B cell (primary cell): Measurements from ENCODE around the gene ZNF564. TPM values are rescaled to one million over a fixed set of nuclear protein-coding genes. Genes with fewer than 3 reads are reported as not detected.

Experiments
- ATAC-seq: fragments of 200-7000 bp; cut with Tn5 transposase; one replicate; pipeline ENCODE4 v1.10.0; 2021; ENCODE audit warnings: low read depth, mild to moderate bottlenecking, moderate number of reproducible peaks, moderate library complexity
- CTCF ChIA-PET: fragments of 350-600 bp; sonication (Branson Sonifier 250); formaldehyde crosslinking; loops from one replicate; lab custom pipeline; 2021; ENCODE audit warnings: antibody characterized with exemption, inconsistent platforms; lab: Charles Lee
- POLR2A ChIA-PET: fragments of 350-600 bp; sonication (Branson Sonifier 250); formaldehyde crosslinking; loops from one replicate; lab custom pipeline; 2021; ENCODE audit warnings: antibody characterized with exemption; lab: Charles Lee
- DNase-seq: peaks from one replicate; pipeline ENCODE4 v3.0.0; 2013
- H2AFZ ChIP-seq: 2 replicates; pipeline ENCODE4 v1.6.1; 2012; ENCODE audit warnings: mild to moderate bottlenecking, low read depth, low read length; ENCODE audit not compliant: insufficient read depth, poor library complexity, severe bottlenecking
- H3K27ac ChIP-seq, 2 donors: 1 replicate in 1 of 2; 2 replicates in 1 of 2; pipeline ENCODE4 v1.5.1; 2012 to 2013; ENCODE audit warnings: low read length in 2 of 2, mild to moderate bottlenecking in 2 of 2, moderate library complexity in 1 of 2
- H3K27me3 ChIP-seq, 4 experiments: fragments of 200-600 bp in 1 of 4; sonication (generic) in 1 of 4; replicated peaks in 1 of 4; 1 replicate in 2 of 4; 2 replicates in 2 of 4; pipeline versions ENCODE4 v1.6.1 to v1.7.0; 2013 to 2016; ENCODE audit warnings: low read length in 3 of 4, mild to moderate bottlenecking in 2 of 4, mixed read lengths in 1 of 4, moderate library complexity in 1 of 4; ENCODE audit not compliant: insufficient read depth in 4 of 4, control insufficient read depth in 3 of 4; ENCODE audit errors: control extremely low read depth in 1 of 4
- H3K36me3 ChIP-seq, 2 experiments: replicated peaks in 1 of 2; 1 replicate in 1 of 2; 2 replicates in 1 of 2; pipeline versions ENCODE4 v1.6.1 to v1.7.1; 2013; ENCODE audit warnings: low read length in 1 of 2; ENCODE audit not compliant: insufficient read depth in 2 of 2, control insufficient read depth in 1 of 2; ENCODE audit errors: control extremely low read depth in 1 of 2, extremely low read depth in 1 of 2
- H3K4me1 ChIP-seq, 2 donors: fragments of 200-600 bp in 1 of 2; sonication (generic) in 1 of 2; 1 replicate in 1 of 2; 2 replicates in 1 of 2; pipeline versions ENCODE4 v1.5.1 to v1.6.1; 2013 to 2017; ENCODE audit warnings: low read length in 2 of 2; ENCODE audit not compliant: control insufficient read depth in 2 of 2, insufficient read depth in 2 of 2
- H3K4me2 ChIP-seq: replicated peaks from 2 replicates; pipeline ENCODE3; 2012; ENCODE audit warnings: mild to moderate bottlenecking, low read depth, low read length; ENCODE audit not compliant: poor library complexity, severe bottlenecking
- H3K4me3 ChIP-seq, 5 experiments: fragments of 200-600 bp in 1 of 5; sonication (generic) in 1 of 5; 1 replicate in 3 of 5; 2 replicates in 2 of 5; pipeline versions ENCODE4 v1.5.1 to v1.7.0; 2011 to 2016; ENCODE audit warnings: low read length in 4 of 5, mild to moderate bottlenecking in 4 of 5, low read depth in 2 of 5, control low read depth in 1 of 5, moderate library complexity in 1 of 5; ENCODE audit not compliant: insufficient read depth in 1 of 5; ENCODE audit errors: control extremely low read depth in 1 of 5, extremely low read depth in 1 of 5
- H3K79me2 ChIP-seq: fragments of 200-600 bp; sonication (generic); one replicate; pipeline ENCODE4 v1.6.0; 2016; ENCODE audit warnings: low read length; ENCODE audit not compliant: control insufficient read depth, insufficient read depth
- H3K9ac ChIP-seq: fragments of 200-600 bp; sonication (generic); 2 replicates; pipeline ENCODE4 v1.6.1; 2017; ENCODE audit warnings: mild to moderate bottlenecking, low read length, moderate library complexity
- H3K9me3 ChIP-seq, 3 donors: one replicate each; pipeline versions ENCODE4 v1.6.1 to v1.7.1; 2013; ENCODE audit warnings: low read length in 2 of 3; ENCODE audit not compliant: control insufficient read depth in 2 of 3, insufficient read depth in 1 of 3; ENCODE audit errors: control extremely low read depth in 1 of 3
- H4K20me1 ChIP-seq: 2 replicates; pipeline ENCODE4 v1.6.0; 2012; ENCODE audit warnings: mild to moderate bottlenecking, low read length; ENCODE audit not compliant: insufficient read depth, control insufficient read depth, poor library complexity, severe bottlenecking
- H3K27ac Mint-ChIP-seq: one replicate; pipeline ENCODE4 v1.8.0; 2021; ENCODE audit warnings: mixed read lengths
- H3K27me3 Mint-ChIP-seq: one replicate; pipeline ENCODE4 v1.8.0; 2021; ENCODE audit warnings: mixed read lengths
- H3K4me1 Mint-ChIP-seq: one replicate; pipeline ENCODE4 v1.8.0; 2021; ENCODE audit warnings: mixed read lengths
- H3K4me3 Mint-ChIP-seq: one replicate; pipeline ENCODE4 v1.8.0; 2021; ENCODE audit warnings: mixed read lengths
- H3K9me3 Mint-ChIP-seq: one replicate; pipeline ENCODE4 v1.8.0; 2022; ENCODE audit warnings: mixed read lengths; ENCODE audit not compliant: insufficient read depth
- CTCF ChIP-seq: fragments of 200-600 bp; IDR thresholded peaks from one replicate; pipeline ENCODE4 v1.8.0; 2022; ENCODE audit warnings: antibody characterized with exemption, mild to moderate bottlenecking
- EZH2 ChIP-seq: IDR thresholded peaks from 2 replicates; pipeline ENCODE4 v1.6.1; 2012; ENCODE audit warnings: borderline replicate concordance, low read depth, mild to moderate bottlenecking, moderate library complexity, low read length; ENCODE audit not compliant: insufficient read depth, poor library complexity, severe bottlenecking
- WGBS: methylation state at CpG from one replicate; pipeline ENCODE4 v1.1.5; 2013; ENCODE audit warnings: missing lambda C conversion rate; ENCODE audit not compliant: insufficient coverage; 5-methylcytosine and 5-hydroxymethylcytosine counted together
- intact Hi-C: fragments of 100-400 bp; cut with micrococcal nuclease; formaldehyde crosslinking; loops from one replicate; pipeline ENCODE4 v1.10.0; 2022
- polyA plus RNA-seq: library from polyadenylated mRNA; depleted of rRNA; stranded (reverse); fragments of >200 nt; gene quantifications from 2 replicates; pipeline ENCODE4 v1.2.3, GENCODE V29; 2012
- small RNA-seq: library from RNA; depleted of rRNA; stranded (forward); fragments of <200 nt; gene quantifications from one replicate; pipeline ENCODE3, GENCODE V24; 2012; ENCODE audit warnings: low replicate concordance, low read depth; ENCODE audit not compliant: insufficient read length
- total RNA-seq, 2 donors: library from RNA; stranded (reverse); fragments of 120-200 nt in 1 of 2; gene quantifications; 1 replicate in 1 of 2; 2 replicates in 1 of 2; pipeline versions ENCODE4 v1.2.3 to v1.2.4, GENCODE V29; 2013 to 2022

Gene ZNF564
- total and polyA plus RNA-seq, 2 donors (not counting 1 experiment from before 2014, with no cell fraction given): 2.8 to 31.8 TPM

- Histone ChIP-seq H3K4me3 (no peak overlapping the region), H3K9ac (no peak overlapping the region), H3K4me2 (peak overlapping the region; percentile 28), H3K9me3 (peaks cover 0 to 4% (median 1%) of the 10 kb centered on the region in 3 donors), H3K4me1 (peaks cover 27 to 28% of the 10 kb centered on the region in 2 donors), H3K79me2 (peaks cover 94% of the 10 kb centered on the region), H3K27ac (no peak overlapping the region), H2AFZ (no peak overlapping the region), H3K27me3 (no peaks in the 10 kb centered on the region), H3K36me3 (no peaks in the 10 kb centered on the region), H4K20me1 (peaks cover 40% of the 10 kb centered on the region)
- intact Hi-C loops: no loop called here
- no peak for ATAC-seq
- ChIA-PET POLR2A (no interaction called here), CTCF (no interaction called here)
- Mint-ChIP-seq H3K4me1 (peaks cover 37% of the 10 kb centered on the region), H3K4me3 (no peak overlapping the region), H3K27me3 (no peaks in the 10 kb centered on the region), H3K27ac (peak overlapping the region; percentile 22), H3K9me3 (no peaks in the 10 kb centered on the region)
- TF ChIP-seq CTCF (no peak), EZH2 (no peak)
- 79% methylated on average over 3 of the region's 5 CpGs for WGBS
- DNase-seq: no peak
Measured at GRCh38 chr19:12478234-12478941, 72.9 kb downstream of the ZNF564 start.

Small RNA genes lying within 50 kb of the gene (small RNA-seq; reads per million reads assigned to genes)
- gene MTCO1P27 (not detected), gene PPIAP20 (not detected)

Other genes with a start within 250 kb of the ZNF564 start
- gene ZNF563, start 217.8 kb downstream of the ZNF564 start, total RNA-seq: 6.1 and 7.3 TPM in 2 replicates
- gene ZNF563, start 217.8 kb downstream of the ZNF564 start, polyA plus RNA-seq: 0.94 and 1.5 TPM in 2 replicates
- 6.9 and 8.4 TPM in 2 replicates for gene ZNF442, start 185.8 kb downstream of the ZNF564 start, total RNA-seq
- 0.58 and 0.69 TPM in 2 replicates for gene ZNF442, start 185.8 kb downstream of the ZNF564 start, polyA plus RNA-seq
- 10.5 and 11.1 TPM in 2 replicates for gene ZNF799, start 150.2 kb downstream of the ZNF564 start, total RNA-seq
- 3.0 and 3.7 TPM in 2 replicates for gene ZNF799, start 150.2 kb downstream of the ZNF564 start, polyA plus RNA-seq
- 5.5 and 6.2 TPM in 2 replicates for gene ZNF443, start 110.5 kb downstream of the ZNF564 start, total RNA-seq
- gene ZNF443, start 110.5 kb downstream of the ZNF564 start, polyA plus RNA-seq: 1.2 and 1.4 TPM in 2 replicates
- gene ZNF709, start 66.7 kb downstream of the ZNF564 start, total RNA-seq: 8.4 and 9.3 TPM in 2 replicates
- gene ZNF709, start 66.7 kb downstream of the ZNF564 start, polyA plus RNA-seq: 1.7 and 2.9 TPM in 2 replicates
- gene ZNF490, start 59.3 kb upstream of the ZNF564 start, total RNA-seq: 19.9 and 21.2 TPM in 2 replicates
- 5.7 and 6.7 TPM in 2 replicates for gene ZNF490, start 59.3 kb upstream of the ZNF564 start, polyA plus RNA-seq
- 56.0 and 57.9 TPM in 2 replicates for gene ZNF791, start 59.4 kb upstream of the ZNF564 start, total RNA-seq
- gene ZNF791, start 59.4 kb upstream of the ZNF564 start, polyA plus RNA-seq: 17.5 and 41.9 TPM in 2 replicates
- 252 and 256 TPM in 2 replicates for gene MAN2B1, start 115.3 kb upstream of the ZNF564 start, total RNA-seq
- gene MAN2B1, start 115.3 kb upstream of the ZNF564 start, polyA plus RNA-seq: 183 and 188 TPM in 2 replicates
- 24.6 and 25.8 TPM in 2 replicates for gene WDR83, start 115.3 kb upstream of the ZNF564 start, total RNA-seq
- 15.2 and 16.3 TPM in 2 replicates for gene WDR83, start 115.3 kb upstream of the ZNF564 start, polyA plus RNA-seq
- gene DHPS, start 130.4 kb upstream of the ZNF564 start, total RNA-seq: 187 and 200 TPM in 2 replicates
- 204 and 216 TPM in 2 replicates for gene DHPS, start 130.4 kb upstream of the ZNF564 start, polyA plus RNA-seq
- gene GNG14, start 136.5 kb upstream of the ZNF564 start, total RNA-seq: not detected in 2 replicates
- not detected in 2 replicates for gene GNG14, start 136.5 kb upstream of the ZNF564 start, polyA plus RNA-seq
- 4.7 and 5.2 TPM in 2 replicates for gene FBXW9, start 145.1 kb upstream of the ZNF564 start, total RNA-seq
- 4.0 and 4.7 TPM in 2 replicates for gene FBXW9, start 145.1 kb upstream of the ZNF564 start, polyA plus RNA-seq
- gene TNPO2, start 172.4 kb upstream of the ZNF564 start, total RNA-seq: 73.7 and 76.3 TPM in 2 replicates
- 85.6 and 89.0 TPM in 2 replicates for gene TNPO2, start 172.4 kb upstream of the ZNF564 start, polyA plus RNA-seq
- gene TRIR, start 183.2 kb upstream of the ZNF564 start, total RNA-seq: 199 and 207 TPM in 2 replicates
- 270 and 305 TPM in 2 replicates for gene TRIR, start 183.2 kb upstream of the ZNF564 start, polyA plus RNA-seq
- gene GET3, start 186.0 kb upstream of the ZNF564 start, total RNA-seq: 30.7 and 37.2 TPM in 2 replicates
- 45.5 and 61.7 TPM in 2 replicates for gene GET3, start 186.0 kb upstream of the ZNF564 start, polyA plus RNA-seq
- gene BEST2, start 200.3 kb upstream of the ZNF564 start, total RNA-seq: not detected in 2 replicates
- gene BEST2, start 200.3 kb upstream of the ZNF564 start, polyA plus RNA-seq: 0.07 TPM in 1 of 2 replicates, not detected in the other
- 31.6 and 33.4 TPM in 2 replicates for gene HOOK2, start 224.1 kb upstream of the ZNF564 start, total RNA-seq
- gene HOOK2, start 224.1 kb upstream of the ZNF564 start, polyA plus RNA-seq: 30.3 and 35.7 TPM in 2 replicates
- gene JUNB, start 240.0 kb upstream of the ZNF564 start, total RNA-seq: 196 and 206 TPM in 2 replicates
- 1,407 and 4,055 TPM in 2 replicates for gene JUNB, start 240.0 kb upstream of the ZNF564 start, polyA plus RNA-seq